Activated naive CD4-positive, alpha-beta T cell treated with anti-CD3 and anti-CD28 coated beads, Interleukin-2, amount 10 ng/mL, durations not matched to agents 7 days and 5 days (primary cell): ENCODE measurements around the gene SUPT4H1.
"Not testable (repeated sequence)": the region's sequence is repeated elsewhere in the genome, so short reads cannot be mapped to it uniquely, and the experiment has no call there.

Experiments used
- CTCF ChIA-PET: fragments of 350-600 bp; sonication (Branson Sonifier 250); formaldehyde crosslinking; loops from one replicate; lab custom pipeline; 2021; ENCODE audit warnings: antibody characterized with exemption; lab: Charles Lee
- DNase-seq: peaks from one replicate; pipeline ENCODE4 v3.0.0-alpha.2; 2020
- H3K27ac Mint-ChIP-seq: one replicate; pipeline ENCODE4 v1.8.0; 2021; ENCODE audit warnings: mild to moderate bottlenecking, moderate library complexity, mixed read lengths
- H3K27me3 Mint-ChIP-seq: one replicate; pipeline ENCODE4 v1.8.0; 2021; ENCODE audit warnings: mild to moderate bottlenecking, mixed read lengths
- H3K36me3 Mint-ChIP-seq: one replicate; pipeline ENCODE4 v1.8.0; 2021; ENCODE audit warnings: mixed read lengths
- H3K4me1 Mint-ChIP-seq: one replicate; pipeline ENCODE4 v1.8.0; 2021; ENCODE audit warnings: mixed read lengths
- H3K4me3 Mint-ChIP-seq: one replicate; pipeline ENCODE4 v1.8.0; 2021; ENCODE audit warnings: mild to moderate bottlenecking, moderate library complexity, mixed read lengths
- H3K9me3 Mint-ChIP-seq: one replicate; pipeline ENCODE4 v1.8.0; 2021; ENCODE audit warnings: mixed read lengths

Gene SUPT4H1

GRCh38 chr17:58351831-58352595 lies at the start of gene SUPT4H1:
Gene SUPT4H1, minus strand, starts transcription at chr17:58352201. Its CDS starts 66 bp downstream, at chr17:58352135.
- DNase-seq = peak; percentile 91
- H3K4me1 Mint-ChIP-seq = peaks cover 63% of the 10 kb centered on the region
- CTCF ChIA-PET = interaction anchor here (0.7 to 4.0 kb wide), 15 partner anchors 9 to 102 kb away, joined by 3 to 35 read pairs (median 3); partner anchors contain the start of genes RNF43 and TSPOAP1
- H3K9me3 Mint-ChIP-seq = no peaks in the 10 kb centered on the region
- H3K36me3 Mint-ChIP-seq = peaks cover 69% of the 10 kb centered on the region
- no peaks in the 10 kb centered on the region for H3K27me3 Mint-ChIP-seq
- H3K4me3 Mint-ChIP-seq = peak within 1 kb of the TSS; percentile 100
- H3K27ac Mint-ChIP-seq = peak within 1 kb of the TSS; percentile 98

GRCh38 chr17:58401287-58401686 lies 49.3 kb upstream of the SUPT4H1 start:
- CTCF ChIA-PET = interaction anchor here (1.0 to 1.6 kb wide), 2 partner anchors 16 to 18 kb away, joined by 3 to 4 read pairs; partner anchors contain the start of gene RNF43
- Mint-ChIP-seq H3K9me3 (no peaks in the 10 kb centered on the region), H3K4me1 (peaks cover 11% of the 10 kb centered on the region), H3K4me3 (no peak overlapping the region), H3K27ac (no peak overlapping the region), H3K36me3 (no peaks in the 10 kb centered on the region), H3K27me3 (peaks cover 20% of the 10 kb centered on the region)
- no peak for DNase-seq

GRCh38 chr17:58400826-58401225 lies 48.8 kb upstream of the SUPT4H1 start:
- H3K27me3 Mint-ChIP-seq = peaks cover 20% of the 10 kb centered on the region
- H3K27ac Mint-ChIP-seq = no peak overlapping the region
- H3K9me3 Mint-ChIP-seq = no peaks in the 10 kb centered on the region
- no peak for DNase-seq
- no peaks in the 10 kb centered on the region for H3K36me3 Mint-ChIP-seq
- CTCF ChIA-PET = interaction anchor here (0.6 to 1.6 kb wide), 3 partner anchors 17 to 84 kb away, joined by 3 to 4 read pairs (median 3); partner anchors contain the start of gene RNF43
- peaks cover 11% of the 10 kb centered on the region for H3K4me1 Mint-ChIP-seq
- H3K4me3 Mint-ChIP-seq = no peak overlapping the region

GRCh38 chr17:58399974-58400373 lies 48.0 kb upstream of the SUPT4H1 start:
- CTCF ChIA-PET = interaction anchor here (0.6 kb wide), 1 partner anchor 83 kb away, joined by 3 read pairs; no protein-coding TSS in a partner anchor

GRCh38 chr17:58398574-58399266 lies 46.7 kb upstream of the SUPT4H1 start:
- Mint-ChIP-seq H3K4me1 (peaks cover 11% of the 10 kb centered on the region), H3K9me3 (no peaks in the 10 kb centered on the region), H3K36me3 (no peaks in the 10 kb centered on the region), H3K27me3 (peaks cover 15% of the 10 kb centered on the region), H3K4me3 (no peak overlapping the region), H3K27ac (no peak overlapping the region)
- CTCF ChIA-PET = interaction anchor here (1.4 kb wide), 1 partner anchor 19 kb away, joined by 3 read pairs; no protein-coding TSS in a partner anchor
- no peak for DNase-seq

More at GRCh38 chr17:58399974-58400373, 48.0 kb upstream of the SUPT4H1 start:
- Mint-ChIP-seq H3K27me3 (peaks cover 15% of the 10 kb centered on the region), H3K36me3 (no peaks in the 10 kb centered on the region), H3K4me3 (no peak overlapping the region), H3K4me1 (peaks cover 11% of the 10 kb centered on the region), H3K9me3 (no peaks in the 10 kb centered on the region), H3K27ac (no peak overlapping the region)
- DNase-seq = no peak

GRCh38 chr17:58397421-58397820 lies 45.4 kb upstream of the SUPT4H1 start:
- H3K4me1 Mint-ChIP-seq, H3K9me3 Mint-ChIP-seq, H3K27ac Mint-ChIP-seq, H3K4me3 Mint-ChIP-seq, DNase-seq, H3K36me3 Mint-ChIP-seq: not testable (repeated sequence)
- CTCF ChIA-PET = interaction anchor here (1.4 kb wide), 1 partner anchor 20 kb away, joined by 3 read pairs; no protein-coding TSS in a partner anchor
- peaks cover 10% of the 10 kb centered on the region for H3K27me3 Mint-ChIP-seq

GRCh38 chr17:58396173-58396572 lies 44.2 kb upstream of the SUPT4H1 start:
- Mint-ChIP-seq H3K9me3 (no peaks in the 10 kb centered on the region), H3K4me1 (no peaks in the 10 kb centered on the region), H3K36me3 (no peaks in the 10 kb centered on the region), H3K4me3 (no peak overlapping the region), H3K27ac (no peak overlapping the region), H3K27me3 (peaks cover 11% of the 10 kb centered on the region)
- no peak for DNase-seq
- CTCF ChIA-PET = interaction anchor here (0.8 kb wide), 1 partner anchor 21 kb away, joined by 3 read pairs; the partner anchor contains the start of gene RNF43

- no peak overlapping the region for H3K4me3 Mint-ChIP-seq
- no peak for DNase-seq
- H3K27me3 Mint-ChIP-seq = peaks cover 14% of the 10 kb centered on the region
- no peaks in the 10 kb centered on the region for H3K9me3 Mint-ChIP-seq
- no peaks in the 10 kb centered on the region for H3K4me1 Mint-ChIP-seq
- CTCF ChIA-PET = no interaction called here
- H3K27ac Mint-ChIP-seq = no peak overlapping the region
- no peaks in the 10 kb centered on the region for H3K36me3 Mint-ChIP-seq
Observed at GRCh38 chr17:58394534-58395223, 42.7 kb upstream of the SUPT4H1 start.

GRCh38 chr17:58391302-58391984 lies 39.4 kb upstream of the SUPT4H1 start:
- no peaks in the 10 kb centered on the region for H3K36me3 Mint-ChIP-seq
- no peak overlapping the region for H3K27ac Mint-ChIP-seq
- no peaks in the 10 kb centered on the region for H3K9me3 Mint-ChIP-seq
- peaks cover 10% of the 10 kb centered on the region for H3K27me3 Mint-ChIP-seq
- DNase-seq = no peak
- H3K4me1 Mint-ChIP-seq = no peaks in the 10 kb centered on the region
- no peak overlapping the region for H3K4me3 Mint-ChIP-seq
- CTCF ChIA-PET = interaction anchor here (1.5 kb wide), 1 partner anchor 26 kb away, joined by 5 read pairs; the partner anchor contains the start of gene RNF43

- Mint-ChIP-seq H3K9me3 (no peaks in the 10 kb centered on the region), H3K27me3 (peaks cover 10% of the 10 kb centered on the region), H3K27ac (no peak overlapping the region), H3K4me3 (no peak overlapping the region), H3K36me3 (no peaks in the 10 kb centered on the region), H3K4me1 (no peaks in the 10 kb centered on the region)
- CTCF ChIA-PET = interaction anchor here (1.5 kb wide), 1 partner anchor 26 kb away, joined by 5 read pairs; the partner anchor contains the start of gene RNF43
- no peak for DNase-seq
Observed at GRCh38 chr17:58390884-58391283, 38.9 kb upstream of the SUPT4H1 start.

- H3K4me3 Mint-ChIP-seq = no peak overlapping the region
- no peak overlapping the region for H3K27ac Mint-ChIP-seq
- H3K36me3 Mint-ChIP-seq = no peaks in the 10 kb centered on the region
- H3K27me3 Mint-ChIP-seq = peaks cover 10% of the 10 kb centered on the region
- CTCF ChIA-PET = interaction anchor here (1.1 kb wide), 1 partner anchor 29 kb away, joined by 5 read pairs; no protein-coding TSS in a partner anchor
- no peak for DNase-seq
- H3K4me1 Mint-ChIP-seq = peaks cover 2% of the 10 kb centered on the region
- H3K9me3 Mint-ChIP-seq = no peaks in the 10 kb centered on the region
Observed at GRCh38 chr17:58388302-58389190, 36.5 kb upstream of the SUPT4H1 start.

GRCh38 chr17:58387834-58388233 lies 35.8 kb upstream of the SUPT4H1 start:
- CTCF ChIA-PET = no interaction called here
- H3K27ac Mint-ChIP-seq = no peak overlapping the region

More at GRCh38 chr17:58387834-58388233, 35.8 kb upstream of the SUPT4H1 start:
- peaks cover 10% of the 10 kb centered on the region for H3K27me3 Mint-ChIP-seq
- peaks cover 6% of the 10 kb centered on the region for H3K4me1 Mint-ChIP-seq
- H3K36me3 Mint-ChIP-seq = no peaks in the 10 kb centered on the region
- no peak for DNase-seq
- no peaks in the 10 kb centered on the region for H3K9me3 Mint-ChIP-seq
- H3K4me3 Mint-ChIP-seq = no peak overlapping the region
